Measurements from ENCODE around the gene ADCY3. TPM values are rescaled to one million over a fixed set of nuclear protein-coding genes. Genes with fewer than 3 reads are reported as not detected.

The ADCY3 gene
- polyA plus RNA-seq, 3 donors, result 2.5 to 9.3 (median 3.5) TPM

GRCh38 chr2:24863641-24864040 lies 56.4 kb downstream of the ADCY3 start:
- Histone ChIP-seq H3K4me2 (replicated peaks; ENCODE audit: extremely low read depth, low read length, poor library complexity, severe bottlenecking) (no peak overlapping the region), H3K4me1 (ENCODE audit: control insufficient read depth in 1 of 2, insufficient read depth in 2 of 2, low read length in 2 of 2) (no peaks in the 10 kb centered on the region), H3K4me3 (replicated peaks in 1 of 3; ENCODE audit: low read depth in 2 of 3, low read length in 3 of 3) (no peak overlapping the region), H3K27me3 (ENCODE audit: control insufficient read depth in 2 of 2, insufficient read depth in 2 of 2, low read length in 2 of 2) (no peaks in the 10 kb centered on the region), H3K9me3 (replicated peaks in 1 of 2; ENCODE audit: control insufficient read depth in 1 of 2, insufficient read depth in 1 of 2, low read length in 2 of 2) (no peaks in the 10 kb centered on the region), H3K36me3 (replicated peaks in 1 of 2; ENCODE audit: control insufficient read depth in 1 of 2, insufficient read depth in 2 of 2, low read length in 2 of 2) (no peaks in the 10 kb centered on the region), H3K27ac (ENCODE audit: low read depth in 1 of 2, low read length in 2 of 2) (no peak overlapping the region), H3K79me2 (ENCODE audit: insufficient read depth, low read length) (no peaks in the 10 kb centered on the region), H3K9ac (ENCODE audit: insufficient read depth, low read length, poor library complexity, severe bottlenecking) (no peak overlapping the region), H4K20me1 (ENCODE audit: insufficient read depth, low read length) (no peaks in the 10 kb centered on the region), H2AFZ (ENCODE audit: insufficient read depth, low read depth, low read length, poor library complexity, severe bottlenecking) (no peak overlapping the region)
- DNase-seq, result no peak
- Mint-ChIP-seq H3K4me1 (no peaks in the 10 kb centered on the region), H3K27ac (no peak overlapping the region), H3K36me3 (peaks cover 20 to 21% of the 10 kb centered on the region in 2 donors), H3K9me3 (no peaks in the 10 kb centered on the region), H3K27me3 (ENCODE audit: low read depth in 3 of 3) (peaks cover 0 to 2% (median 0%) of the 10 kb centered on the region in 3 donors), H3K4me3 (no peak overlapping the region)
- TF ChIP-seq CTCF (IDR thresholded peaks at IDR 0.05), result no peak
- WGBS (ENCODE audit: insufficient coverage), result 100% methylated on average over 2 of the region's 3 CpGs
- intact Hi-C loops (cut with micrococcal nuclease), result no loop called here

DNA sequence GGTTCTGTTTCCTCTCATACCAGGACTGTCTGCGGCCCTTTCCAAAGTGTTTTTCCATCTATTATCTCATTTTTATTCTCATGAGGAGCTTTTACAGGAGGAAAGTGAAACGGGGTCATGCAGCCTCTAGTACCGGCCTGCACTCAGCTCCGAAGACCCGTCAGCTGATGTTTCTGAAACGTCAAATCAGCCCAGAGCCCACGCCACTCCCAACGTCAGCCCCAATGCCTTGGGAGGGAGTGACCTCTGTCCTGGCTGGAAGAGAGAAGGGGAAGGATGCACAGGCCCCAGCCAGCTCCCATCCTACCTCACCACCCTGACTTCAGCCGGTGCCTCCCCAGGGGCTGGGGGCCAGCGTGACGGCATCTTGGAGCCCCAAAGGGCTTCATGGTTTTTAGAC lies 58.5 kb downstream of the ADCY3 start:
- peaks cover 13% of the 10 kb centered on the region in 2 donors for H3K36me3 Mint-ChIP-seq
- Histone ChIP-seq H3K4me1 (ENCODE audit: control insufficient read depth in 1 of 2, insufficient read depth in 2 of 2, low read length in 2 of 2) (no peaks in the 10 kb centered on the region), H3K27ac (ENCODE audit: low read depth in 1 of 2, low read length in 2 of 2) (no peak overlapping the region), H3K9ac (ENCODE audit: insufficient read depth, low read length, poor library complexity, severe bottlenecking) (no peak overlapping the region), H3K4me3 (replicated peaks in 1 of 3; ENCODE audit: low read depth in 2 of 3, low read length in 3 of 3) (no peak overlapping the region), H3K9me3 (replicated peaks in 1 of 2; ENCODE audit: control insufficient read depth in 1 of 2, insufficient read depth in 1 of 2, low read length in 2 of 2) (no peaks in the 10 kb centered on the region), H3K27me3 (ENCODE audit: control insufficient read depth in 2 of 2, insufficient read depth in 2 of 2, low read length in 2 of 2) (no peaks in the 10 kb centered on the region), H3K4me2 (replicated peaks; ENCODE audit: extremely low read depth, low read length, poor library complexity, severe bottlenecking) (no peak overlapping the region), H2AFZ (ENCODE audit: insufficient read depth, low read depth, low read length, poor library complexity, severe bottlenecking) (no peak overlapping the region), H3K79me2 (ENCODE audit: insufficient read depth, low read length) (no peaks in the 10 kb centered on the region), H4K20me1 (ENCODE audit: insufficient read depth, low read length) (no peaks in the 10 kb centered on the region), H3K36me3 (replicated peaks in 1 of 2; ENCODE audit: control insufficient read depth in 1 of 2, insufficient read depth in 2 of 2, low read length in 2 of 2) (no peaks in the 10 kb centered on the region)
- H3K4me1 Mint-ChIP-seq, result no peaks in the 10 kb centered on the region
- H3K27me3 Mint-ChIP-seq (ENCODE audit: low read depth in 3 of 3), result peaks cover 0 to 4% (median 0%) of the 10 kb centered on the region in 3 donors
- 100% methylated on average over 4 of the region's 11 CpGs for WGBS (ENCODE audit: insufficient coverage)
- no peak for DNase-seq
- H3K9me3 Mint-ChIP-seq, result no peaks in the 10 kb centered on the region
- no peak overlapping the region for H3K4me3 Mint-ChIP-seq
- intact Hi-C loops (cut with micrococcal nuclease), result no loop called here
- no peak for TF ChIP-seq CTCF (IDR thresholded peaks at IDR 0.05)
- H3K27ac Mint-ChIP-seq, result no peak overlapping the region
